ENCODE data around the gene RELT. TPM values are rescaled to one million over a fixed set of nuclear protein-coding genes. Genes with fewer than 3 reads are reported as not detected.

Gene RELT
- 6.6 TPM for polyA plus RNA-seq (2013, experiment 1 of 2)
- polyA plus RNA-seq (2013, experiment 2 of 2): 6.9 TPM

- peak; percentile 91 for DNase-seq (ENCODE audit: low spot score)
- peak within 1 kb of the TSS; percentile 23 for H4K91ac ChIP-seq (ENCODE audit: low read depth, low read length, poor library complexity)
Observed at GRCh38 chr11:73376160-73376802, at the start of gene RELT. RELT (plus strand) TSS chr11:73376399; CDS start chr11:73389137, 12,738 bp downstream.

GRCh38 chr11:73326929-73327811, 49.0 kb upstream of the RELT start:
- Histone ChIP-seq H3K9me3 (replicated peaks in 1 of 2; ENCODE audit: control insufficient read depth in 2 of 2, insufficient read depth in 1 of 2, low read depth in 1 of 2, low read length in 2 of 2) (no peaks in the 10 kb centered on the region), H2BK5ac (ENCODE audit: low read length) (no peak overlapping the region), H3K4ac (ENCODE audit: low read length) (no peak overlapping the region), H3K79me1 (ENCODE audit: low read depth, low read length) (peaks cover 15% of the 10 kb centered on the region), H2AK5ac (ENCODE audit: low read depth, low read length) (no peak overlapping the region), H2BK12ac (ENCODE audit: low read length) (no peak overlapping the region), H2BK120ac (ENCODE audit: low read depth, low read length) (no peak overlapping the region), H3K9ac (ENCODE audit: low read depth, low read length, poor library complexity) (no peak overlapping the region), H3K4me3 (ENCODE audit: low read length in 2 of 2) (no peak overlapping the region), H3K27me3 (ENCODE audit: control insufficient read depth in 3 of 3, insufficient read depth in 3 of 3, low read depth in 1 of 3, low read length in 3 of 3) (no peaks in the 10 kb centered on the region), H3K23ac (ENCODE audit: low read depth, low read length, poor library complexity) (no peak overlapping the region), H2BK15ac (ENCODE audit: low read length) (no peak overlapping the region), H3K36me3 (replicated peaks in 1 of 2; ENCODE audit: control insufficient read depth in 2 of 2, insufficient read depth in 2 of 2, low read length in 2 of 2) (peaks cover 1 to 30% of the 10 kb centered on the region in 2 donors), H3K4me1 (ENCODE audit: control insufficient read depth in 2 of 2, insufficient read depth in 1 of 2, low read depth in 1 of 2, low read length in 2 of 2) (peaks cover 63 to 65% of the 10 kb centered on the region in 2 donors), H4K8ac (ENCODE audit: low read depth, low read length) (no peak overlapping the region), H3K27ac (replicated peaks; ENCODE audit: low read length) (peak overlapping the region; percentile 39), H2AFZ (ENCODE audit: low read length) (no peak overlapping the region), H3K18ac (ENCODE audit: low read length) (peak overlapping the region; percentile 61), H3K14ac (ENCODE audit: low read length) (no peak overlapping the region), H3K4me2 (ENCODE audit: insufficient read depth, low read length, poor library complexity, severe bottlenecking) (no peak overlapping the region), H4K91ac (ENCODE audit: low read depth, low read length, poor library complexity) (no peak overlapping the region)
- WGBS, 2 donors (ENCODE audit: extremely low coverage in 2 of 2, insufficient read length in 2 of 2, insufficient replicate concordance in 1 of 2): no CpG with 5 or more reads among the region's 10 CpGs
- no peak for DNase-seq (ENCODE audit: low spot score)

More at GRCh38 chr11:73376160-73376802, at the start of gene RELT:
- Histone ChIP-seq H2BK120ac (ENCODE audit: low read depth, low read length) (peak within 1 kb of the TSS; percentile 65), H3K9me3 (replicated peaks in 1 of 2; ENCODE audit: control insufficient read depth in 2 of 2, insufficient read depth in 1 of 2, low read depth in 1 of 2, low read length in 2 of 2) (peaks cover 2 to 3% of the 10 kb centered on the region in 2 donors), H3K4me3 (ENCODE audit: low read length in 2 of 2) (peak within 1 kb of the TSS; percentile 70 to 95), H3K27me3 (ENCODE audit: control insufficient read depth in 3 of 3, insufficient read depth in 3 of 3, low read depth in 1 of 3, low read length in 3 of 3) (no peaks in the 10 kb centered on the region), H3K79me1 (ENCODE audit: low read depth, low read length) (peaks cover 16% of the 10 kb centered on the region), H2BK5ac (ENCODE audit: low read length) (peak within 1 kb of the TSS; percentile 8), H2AFZ (ENCODE audit: low read length) (peak within 1 kb of the TSS; percentile 92), H3K14ac (ENCODE audit: low read length) (peak within 1 kb of the TSS; percentile 95), H3K4ac (ENCODE audit: low read length) (no peak within 1 kb of the TSS), H3K9ac (ENCODE audit: low read depth, low read length, poor library complexity) (peak within 1 kb of the TSS; percentile 97), H4K8ac (ENCODE audit: low read depth, low read length) (no peak within 1 kb of the TSS), H3K4me1 (ENCODE audit: control insufficient read depth in 2 of 2, insufficient read depth in 1 of 2, low read depth in 1 of 2, low read length in 2 of 2) (peaks cover 14 to 18% of the 10 kb centered on the region in 2 donors), H2BK12ac (ENCODE audit: low read length) (peak within 1 kb of the TSS; percentile 14), H2AK5ac (ENCODE audit: low read depth, low read length) (peak within 1 kb of the TSS; percentile 98), H3K23ac (ENCODE audit: low read depth, low read length, poor library complexity) (peak within 1 kb of the TSS; percentile 96), H2BK15ac (ENCODE audit: low read length) (peak within 1 kb of the TSS; percentile 51), H3K36me3 (replicated peaks in 1 of 2; ENCODE audit: control insufficient read depth in 2 of 2, insufficient read depth in 2 of 2, low read length in 2 of 2) (no peaks in the 10 kb centered on the region), H3K4me2 (ENCODE audit: insufficient read depth, low read length, poor library complexity, severe bottlenecking) (peak within 1 kb of the TSS; percentile 87), H3K27ac (replicated peaks; ENCODE audit: low read length) (peak within 1 kb of the TSS; percentile 61), H3K18ac (ENCODE audit: low read length) (peak within 1 kb of the TSS; percentile 96)
- no CpG with 5 or more reads among the region's 96 CpGs for WGBS, 2 donors (ENCODE audit: extremely low coverage in 2 of 2, insufficient read length in 2 of 2, insufficient replicate concordance in 1 of 2)

- Histone ChIP-seq H3K27me3 (ENCODE audit: control insufficient read depth in 3 of 3, insufficient read depth in 3 of 3, low read depth in 1 of 3, low read length in 3 of 3) (no peaks in the 10 kb centered on the region), H2AFZ (ENCODE audit: low read length) (no peak overlapping the region), H3K36me3 (replicated peaks in 1 of 2; ENCODE audit: control insufficient read depth in 2 of 2, insufficient read depth in 2 of 2, low read length in 2 of 2) (peaks cover 1 to 30% of the 10 kb centered on the region in 2 donors), H2BK12ac (ENCODE audit: low read length) (no peak overlapping the region), H3K9me3 (replicated peaks in 1 of 2; ENCODE audit: control insufficient read depth in 2 of 2, insufficient read depth in 1 of 2, low read depth in 1 of 2, low read length in 2 of 2) (no peaks in the 10 kb centered on the region), H3K4me1 (ENCODE audit: control insufficient read depth in 2 of 2, insufficient read depth in 1 of 2, low read depth in 1 of 2, low read length in 2 of 2) (peaks cover 62 to 65% of the 10 kb centered on the region in 2 donors), H3K4me2 (ENCODE audit: insufficient read depth, low read length, poor library complexity, severe bottlenecking) (no peak overlapping the region), H3K18ac (ENCODE audit: low read length) (peak overlapping the region; percentile 45), H2BK5ac (ENCODE audit: low read length) (peak overlapping the region; percentile 40), H3K9ac (ENCODE audit: low read depth, low read length, poor library complexity) (peak overlapping the region; percentile 18), H4K91ac (ENCODE audit: low read depth, low read length, poor library complexity) (no peak overlapping the region), H3K27ac (replicated peaks; ENCODE audit: low read length) (no peak overlapping the region), H2BK120ac (ENCODE audit: low read depth, low read length) (no peak overlapping the region), H3K79me1 (ENCODE audit: low read depth, low read length) (peaks cover 12% of the 10 kb centered on the region), H2AK5ac (ENCODE audit: low read depth, low read length) (peak overlapping the region; percentile 74), H3K4me3 (ENCODE audit: low read length in 2 of 2) (no peak overlapping the region), H3K23ac (ENCODE audit: low read depth, low read length, poor library complexity) (no peak overlapping the region), H3K14ac (ENCODE audit: low read length) (no peak overlapping the region), H3K4ac (ENCODE audit: low read length) (no peak overlapping the region), H2BK15ac (ENCODE audit: low read length) (peak overlapping the region; percentile 12), H4K8ac (ENCODE audit: low read depth, low read length) (no peak overlapping the region)
- WGBS, 2 donors (ENCODE audit: extremely low coverage in 2 of 2, insufficient read length in 2 of 2, insufficient replicate concordance in 1 of 2): no CpG with 5 or more reads among the region's 4 CpGs
- DNase-seq (ENCODE audit: low spot score): no peak
Observed at GRCh38 chr11:73327812-73328364, 48.3 kb upstream of the RELT start.

Data from neuronal stem cell (in vitro differentiated cells).